Hepatocyte (in vitro differentiated cells): ENCODE measurements around the gene IRF4. TPM values are rescaled to one million over a fixed set of nuclear protein-coding genes. Genes with fewer than 3 reads are reported as not detected.

Experiments
- DNase-seq: peaks from one replicate; pipeline ENCODE4 v3.0.0-alpha.2; 2016; ENCODE audit warnings: low spot score
- H2AFZ ChIP-seq: fragments of 200-600 bp; sonication (generic); 2 replicates; pipeline ENCODE4 v1.6.0; 2016; ENCODE audit warnings: antibody characterized with exemption, mild to moderate bottlenecking
- H3K27ac ChIP-seq: fragments of 200-600 bp; sonication (generic); 2 replicates; pipeline ENCODE4 v1.5.1; 2016; ENCODE audit warnings: mild to moderate bottlenecking
- H3K27me3 ChIP-seq: fragments of 200-600 bp; sonication (generic); 2 replicates; pipeline ENCODE4 v1.6.1; 2016
- H3K36me3 ChIP-seq: fragments of 200-600 bp; sonication (generic); replicated peaks from 2 replicates; pipeline ENCODE4 v1.5.1; 2016; ENCODE audit warnings: low read depth; ENCODE audit not compliant: insufficient read depth
- H3K4me1 ChIP-seq: fragments of 200-600 bp; sonication (generic); 2 replicates; pipeline ENCODE4 v1.5.1; 2016; ENCODE audit warnings: mild to moderate bottlenecking, moderate library complexity; ENCODE audit not compliant: insufficient read depth
- H3K4me2 ChIP-seq: fragments of 200-600 bp; sonication (generic); 2 replicates; pipeline ENCODE4 v1.6.0; 2016
- H3K4me3 ChIP-seq: fragments of 200-600 bp; sonication (generic); 2 replicates; pipeline ENCODE4 v1.5.1; 2016; ENCODE audit warnings: mild to moderate bottlenecking
- H3K79me2 ChIP-seq: fragments of 200-600 bp; sonication (generic); 2 replicates; pipeline ENCODE4 v1.6.0; 2017; ENCODE audit warnings: mild to moderate bottlenecking
- H3K9me2 ChIP-seq: fragments of 200-600 bp; sonication (generic); replicated peaks from 2 replicates; pipeline ENCODE4 v1.6.0; 2017; ENCODE audit warnings: mild to moderate bottlenecking; ENCODE audit not compliant: insufficient read depth
- H3K9me3 ChIP-seq: fragments of 200-600 bp; sonication (generic); 2 replicates; pipeline ENCODE4 v1.5.1; 2016; ENCODE audit warnings: low read depth, mild to moderate bottlenecking
- H4K20me1 ChIP-seq: fragments of 200-600 bp; sonication (generic); 2 replicates; pipeline ENCODE4 v1.6.0; 2016; ENCODE audit warnings: mild to moderate bottlenecking; ENCODE audit not compliant: insufficient read depth, poor library complexity, severe bottlenecking
- CTCF ChIP-seq: fragments of 200-600 bp; sonication (generic); IDR thresholded peaks from 2 replicates; pipeline ENCODE4 v1.5.1; 2016; ENCODE audit warnings: antibody characterized with exemption, mild to moderate bottlenecking; ENCODE audit not compliant: poor library complexity
- EZH2 ChIP-seq: fragments of 200-600 bp; sonication (generic); IDR thresholded peaks from 2 replicates; pipeline ENCODE4 v1.6.1; 2016; ENCODE audit warnings: antibody characterized with exemption, mild to moderate bottlenecking, borderline replicate concordance
- EZH2phosphoT487 ChIP-seq: fragments of 200-600 bp; sonication (generic); IDR thresholded peaks from one replicate; pipeline ENCODE4 v1.6.1; 2018; ENCODE audit warnings: antibody characterized with exemption, mild to moderate bottlenecking, low read depth, moderate library complexity; ENCODE audit not compliant: unreplicated experiment, severe bottlenecking
- WGBS: methylation state at CpG from one replicate; pipeline ENCODE4 v1.1.6; 2016; ENCODE audit warnings: low lambda C conversion rate; ENCODE audit errors: missing lambda C conversion rate; 5-methylcytosine and 5-hydroxymethylcytosine counted together
- polyA plus RNA-seq: library from polyadenylated mRNA; unstranded; fragments of >200 nt; fragmentation: Nextera tagmentation; extraction: Ambion mirVana; gene quantifications from 2 replicates; pipeline ENCODE4 v1.2.1, GENCODE V29; 2016
- total RNA-seq: library from RNA; depleted of rRNA; stranded (reverse); fragments of >200 nt; gene quantifications from 2 replicates; pipeline ENCODE4 v1.2.3, GENCODE V29; 2014

Gene IRF4
- total and polyA plus RNA-seq, 2 experiments from 2014 or later, result 0.02 to 0.23 TPM

GRCh38 chr6:439641-440167 is 48.2 kb downstream of the IRF4 start:
- TF ChIP-seq EZH2 (no peak), CTCF (no peak), EZH2phosphoT487 (no peak)
- H3K27me3 ChIP-seq, result no peaks in the 10 kb centered on the region
- no peak overlapping the region for H3K4me2 ChIP-seq
- no peaks in the 10 kb centered on the region for H3K36me3 ChIP-seq
- H4K20me1 ChIP-seq, result no peaks in the 10 kb centered on the region
- no peak overlapping the region for H3K27ac ChIP-seq
- no peaks in the 10 kb centered on the region for H3K9me3 ChIP-seq
- WGBS, result 80% methylated on average over 9 of the region's 9 CpGs
- H2AFZ ChIP-seq, result no peak overlapping the region
- H3K4me3 ChIP-seq, result no peak overlapping the region
- no peaks in the 10 kb centered on the region for H3K79me2 ChIP-seq
- H3K4me1 ChIP-seq, result no peaks in the 10 kb centered on the region
- no peaks in the 10 kb centered on the region for H3K9me2 ChIP-seq
- DNase-seq, result no peak

- no peak for TF ChIP-seq EZH2
- no peak for TF ChIP-seq EZH2phosphoT487
- no peak for TF ChIP-seq CTCF
- WGBS, result 85% methylated on average over 12 of the region's 12 CpGs
- no peaks in the 10 kb centered on the region for H3K9me2 ChIP-seq
- H3K4me2 ChIP-seq, result no peak overlapping the region
- no peak for DNase-seq
- no peak overlapping the region for H3K27ac ChIP-seq
- H3K27me3 ChIP-seq, result no peaks in the 10 kb centered on the region
- no peaks in the 10 kb centered on the region for H3K9me3 ChIP-seq
- H3K36me3 ChIP-seq, result no peaks in the 10 kb centered on the region
- H3K79me2 ChIP-seq, result no peaks in the 10 kb centered on the region
- H4K20me1 ChIP-seq, result no peaks in the 10 kb centered on the region
- H3K4me3 ChIP-seq, result no peak overlapping the region
- H2AFZ ChIP-seq, result no peak overlapping the region
- no peaks in the 10 kb centered on the region for H3K4me1 ChIP-seq
These were observed 49.8 kb downstream of the IRF4 start for GRCh38 chr6:441126-441920.

- 90% methylated on average over 19 of the region's 19 CpGs for WGBS
- Histone ChIP-seq H3K4me1 (no peaks in the 10 kb centered on the region), H4K20me1 (no peaks in the 10 kb centered on the region), H3K27ac (no peak overlapping the region), H3K4me2 (no peak overlapping the region), H3K79me2 (no peaks in the 10 kb centered on the region), H2AFZ (no peak overlapping the region), H3K36me3 (no peaks in the 10 kb centered on the region), H3K9me3 (no peaks in the 10 kb centered on the region), H3K27me3 (no peaks in the 10 kb centered on the region), H3K9me2 (no peaks in the 10 kb centered on the region), H3K4me3 (no peak overlapping the region)
- no peak for DNase-seq
- TF ChIP-seq EZH2phosphoT487 (no peak), CTCF (no peak), EZH2 (no peak)
These were observed 52.1 kb downstream of the IRF4 start for GRCh38 chr6:443621-444159.
